ENCODE data around the gene ZNF106. TPM values are rescaled to one million over a fixed set of nuclear protein-coding genes. Genes with fewer than 3 reads are reported as not detected.

ZNF106 gene
- total RNA-seq, result 100 to 1,000 TPM; 312 to 568 (median 428) TPM

- peaks cover 31 to 51% (median 44%) of the 10 kb centered on the region in 4 donors for H3K4me1 ChIP-seq
Measured at GRCh38 chr15:42490671-42491538, at the start of gene ZNF106. ZNF106 (minus strand) TSS chr15:42491141; CDS start chr15:42472289, 18,852 bp downstream.

GRCh38 chr15:42533246-42533645 lies 42.3 kb upstream of the ZNF106 start:
- TF ChIP-seq POLR2A (IDR thresholded peaks at IDR 0.05; ENCODE audit: low read depth) (no peak), POLR2AphosphoS5 (IDR thresholded peaks at IDR 0.05) (no peak), CTCF (IDR thresholded peaks at IDR 0.05) (no peak), EP300 (IDR thresholded peaks at IDR 0.05) (no peak)
- Histone ChIP-seq H3K27ac (replicated peaks in 1 of 4) (no peak overlapping the region), H3K27me3 (no peaks in the 10 kb centered on the region), H3K4me3 (no peak overlapping the region), H3K9me3 (no peaks in the 10 kb centered on the region), H3K4me1 (no peaks in the 10 kb centered on the region), H3K36me3 (peaks cover 24 to 98% (median 62%) of the 10 kb centered on the region in 4 donors)
- DNase-seq (ENCODE audit: extremely low spot score), result no peak
- intact Hi-C loops (cut with DNase I), result no loop called here
- 83% methylated on average over 1 of the region's 1 CpG for WGBS

More at GRCh38 chr15:42490671-42491538, at the start of gene ZNF106:
- peak within 1 kb of the TSS; percentile 89 to 96 (median 92) for H3K27ac ChIP-seq (replicated peaks in 1 of 4)
- DNase-seq (ENCODE audit: extremely low spot score), result peak; percentile 95
- H3K4me3 ChIP-seq, result peak within 1 kb of the TSS; percentile 74 to 96 (median 90)
- intact Hi-C loops (cut with DNase I), result no loop called here
- TF ChIP-seq CTCF (IDR thresholded peaks at IDR 0.05) (peak in 1 of 3 experiments; percentile 17), POLR2AphosphoS5 (IDR thresholded peaks at IDR 0.05) (peak; percentile 95 to 98), EP300 (IDR thresholded peaks at IDR 0.05) (no peak), POLR2A (IDR thresholded peaks at IDR 0.05; ENCODE audit: low read depth) (peak; percentile 67)
- no peaks in the 10 kb centered on the region for H3K27me3 ChIP-seq
- no peaks in the 10 kb centered on the region for H3K36me3 ChIP-seq
- under 1% methylated on average over 35 of the region's 51 CpGs for WGBS
- no peaks in the 10 kb centered on the region for H3K9me3 ChIP-seq

- WGBS, result 83% methylated on average over 3 of the region's 3 CpGs
- peaks cover 25 to 90% (median 70%) of the 10 kb centered on the region in 4 donors for H3K36me3 ChIP-seq
- intact Hi-C loops (cut with DNase I), result no loop called here
Measured at GRCh38 chr15:42528970-42529369, 38.0 kb upstream of the ZNF106 start.

DNA sequence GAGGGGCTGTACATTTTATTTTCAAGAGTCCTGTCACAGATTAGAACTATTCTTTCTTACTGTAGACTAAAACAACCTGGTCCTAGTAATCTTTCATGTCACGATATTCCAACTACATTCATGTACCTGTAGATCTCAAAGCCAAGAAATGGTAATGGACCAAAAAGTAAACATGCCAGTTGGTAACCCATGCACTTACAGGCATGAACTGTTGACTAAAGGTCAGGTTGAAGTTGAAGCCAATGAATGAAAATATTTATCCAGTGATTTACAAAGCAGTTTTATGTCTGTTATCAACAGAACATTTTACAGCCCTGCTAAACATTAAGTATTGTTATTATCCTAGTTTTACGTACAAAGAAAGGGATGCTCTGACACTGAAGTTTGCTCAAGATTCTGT lies 32.4 kb upstream of the ZNF106 start:
- Histone ChIP-seq H3K27me3 (no peaks in the 10 kb centered on the region), H3K9me3 (no peaks in the 10 kb centered on the region), H3K4me3 (no peak overlapping the region), H3K36me3 (peaks cover 33 to 88% (median 52%) of the 10 kb centered on the region in 4 donors), H3K4me1 (no peaks in the 10 kb centered on the region), H3K27ac (replicated peaks in 1 of 4) (no peak overlapping the region)
- no peak for TF ChIP-seq CTCF (IDR thresholded peaks at IDR 0.05)
- TF ChIP-seq EP300 (IDR thresholded peaks at IDR 0.05), result no peak
- no peak for TF ChIP-seq POLR2AphosphoS5 (IDR thresholded peaks at IDR 0.05)
- no peak for TF ChIP-seq POLR2A (IDR thresholded peaks at IDR 0.05; ENCODE audit: low read depth)
- no peak for DNase-seq (ENCODE audit: extremely low spot score)
- 95% methylated on average over 2 of the region's 2 CpGs for WGBS
- intact Hi-C loops (cut with DNase I), result no loop called here

More at GRCh38 chr15:42528970-42529369, 38.0 kb upstream of the ZNF106 start:
- no peak overlapping the region for H3K4me3 ChIP-seq
- H3K27me3 ChIP-seq, result no peaks in the 10 kb centered on the region
- DNase-seq (ENCODE audit: extremely low spot score), result no peak
- no peak overlapping the region for H3K27ac ChIP-seq (replicated peaks in 1 of 4)
- H3K9me3 ChIP-seq, result no peaks in the 10 kb centered on the region
- H3K4me1 ChIP-seq, result no peaks in the 10 kb centered on the region
- no peak for TF ChIP-seq POLR2AphosphoS5 (IDR thresholded peaks at IDR 0.05)
- no peak for TF ChIP-seq EP300 (IDR thresholded peaks at IDR 0.05)
- TF ChIP-seq CTCF (IDR thresholded peaks at IDR 0.05), result no peak
- no peak for TF ChIP-seq POLR2A (IDR thresholded peaks at IDR 0.05; ENCODE audit: low read depth)

All from esophagus muscularis mucosa (tissue), 4 donors.